Measurements from ENCODE around the gene DUSP28.

DUSP28 gene

GRCh38 chr2:240522406-240522805 lies 37.8 kb upstream of the DUSP28 start:
- Histone ChIP-seq H3K4me1 (ENCODE audit: low read length) (no peaks in the 10 kb centered on the region), H3K36me3 (replicated peaks; ENCODE audit: low read depth, low read length) (peaks cover 63% of the 10 kb centered on the region), H3K27ac (ENCODE audit: low read length) (no peak overlapping the region), H3K27me3 (ENCODE audit: low read depth, low read length) (no peaks in the 10 kb centered on the region), H3K4me2 (ENCODE audit: low read length) (no peak overlapping the region), H2AFZ (ENCODE audit: low read depth, low read length) (no peak overlapping the region), H3K79me2 (ENCODE audit: low read length) (no peaks in the 10 kb centered on the region), H3K4me3 (ENCODE audit: low read length) (no peak overlapping the region), H3K9ac (ENCODE audit: low read length) (no peak overlapping the region), H4K20me1 (ENCODE audit: insufficient read depth, low read length) (no peaks in the 10 kb centered on the region), H3K9me3 (ENCODE audit: insufficient read depth, low read length) (0 out of 2 replicates have a peak, but pooled peaks cover 3% of the 10 kb centered on the region)
- TF ChIP-seq EZH2phosphoT487 (IDR thresholded peaks at IDR 0.05; ENCODE audit: low read depth), result no peak
- no peak for TF ChIP-seq CTCF (IDR thresholded peaks at IDR 0.05; ENCODE audit: low read depth, low read length)

DNA sequence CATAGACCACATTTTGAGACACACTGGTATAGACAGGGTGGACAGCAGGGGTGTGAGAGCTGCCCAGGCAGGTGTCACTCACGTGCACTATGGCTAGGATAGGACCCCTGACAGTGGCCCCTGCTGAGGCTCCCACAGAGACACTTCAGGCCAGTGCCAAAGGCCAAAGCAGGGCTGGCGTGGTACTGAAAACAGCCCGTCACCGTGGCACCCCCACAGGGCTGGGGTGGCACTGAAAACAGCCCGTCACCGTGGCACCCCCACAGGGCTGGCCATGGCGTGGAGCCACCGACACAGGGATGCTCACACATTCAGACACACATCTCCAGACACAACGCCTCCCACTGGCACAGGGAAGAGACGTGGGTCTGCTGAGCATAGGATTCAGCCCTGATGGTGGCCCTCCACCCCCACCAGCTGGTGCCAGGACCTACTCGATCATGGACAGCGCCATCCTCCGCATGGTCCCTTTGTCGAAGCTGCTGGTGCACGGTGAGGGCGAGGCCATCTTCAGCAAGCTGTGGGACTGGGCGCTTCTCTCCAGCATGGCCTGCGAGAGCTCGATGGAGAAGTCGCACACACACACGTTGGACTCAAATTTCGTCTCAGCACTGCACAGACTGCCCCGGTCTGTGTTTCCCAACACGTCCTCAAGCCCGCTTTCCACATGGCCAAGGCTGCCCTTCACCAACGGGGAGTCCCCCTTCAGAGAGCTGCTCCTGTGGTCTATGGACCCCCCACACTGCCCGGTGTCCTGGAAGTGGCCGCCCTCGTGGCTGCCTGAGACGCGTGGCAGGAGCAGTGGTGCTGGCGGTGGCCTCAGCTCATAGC lies 36.5 kb upstream of the DUSP28 start:
- Histone ChIP-seq H3K36me3 (replicated peaks; ENCODE audit: low read depth, low read length) (peaks cover 64% of the 10 kb centered on the region), H3K27ac (ENCODE audit: low read length) (no peak overlapping the region), H3K27me3 (ENCODE audit: low read depth, low read length) (no peaks in the 10 kb centered on the region), H3K4me3 (ENCODE audit: low read length) (no peak overlapping the region), H4K20me1 (ENCODE audit: insufficient read depth, low read length) (no peaks in the 10 kb centered on the region), H3K9ac (ENCODE audit: low read length) (no peak overlapping the region), H3K4me2 (ENCODE audit: low read length) (no peak overlapping the region), H3K9me3 (ENCODE audit: insufficient read depth, low read length) (0 out of 2 replicates have a peak, but pooled peaks cover 3% of the 10 kb centered on the region), H3K79me2 (ENCODE audit: low read length) (no peaks in the 10 kb centered on the region), H2AFZ (ENCODE audit: low read depth, low read length) (no peak overlapping the region), H3K4me1 (ENCODE audit: low read length) (no peaks in the 10 kb centered on the region)
- TF ChIP-seq CTCF (IDR thresholded peaks at IDR 0.05; ENCODE audit: low read depth, low read length), result no peak
- no peak for TF ChIP-seq EZH2phosphoT487 (IDR thresholded peaks at IDR 0.05; ENCODE audit: low read depth)

DNA sequence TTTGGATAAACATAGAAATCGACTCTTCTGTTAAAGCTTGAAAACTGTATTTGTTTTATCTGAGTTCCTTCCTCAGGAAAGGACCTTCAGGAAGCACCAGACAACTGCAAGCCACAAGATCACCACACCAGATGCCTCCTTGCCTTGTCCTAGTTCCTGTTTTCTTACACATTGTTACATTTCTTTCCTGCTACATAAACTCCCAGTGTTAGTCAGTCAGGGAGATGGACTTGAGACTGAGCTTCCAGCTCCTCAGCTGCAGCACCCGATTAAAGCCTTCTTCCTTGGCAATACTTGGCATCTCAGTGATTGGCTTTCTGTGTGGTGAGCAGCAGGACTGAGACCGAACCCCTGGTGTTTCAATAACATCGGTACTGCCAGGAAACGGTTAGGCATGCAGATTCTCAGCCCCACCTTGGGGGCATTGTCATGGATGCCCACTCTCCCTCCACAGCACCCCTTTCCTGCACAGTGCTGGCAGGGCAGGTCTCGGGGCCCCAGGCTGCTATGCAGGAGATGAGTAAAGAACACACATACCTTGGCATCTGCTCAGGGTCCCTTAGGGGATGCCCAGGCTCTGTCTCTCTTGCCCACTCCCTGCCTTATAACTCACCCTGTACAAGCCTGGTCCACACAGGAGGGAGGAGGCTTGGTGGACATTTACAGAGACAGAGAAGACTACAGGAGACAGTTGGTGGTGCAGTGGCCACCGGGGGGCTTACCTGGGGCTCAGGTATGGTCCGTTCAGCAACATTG lies 35.0 kb upstream of the DUSP28 start:
- no peak for TF ChIP-seq EZH2phosphoT487 (IDR thresholded peaks at IDR 0.05; ENCODE audit: low read depth)
- TF ChIP-seq CTCF (IDR thresholded peaks at IDR 0.05; ENCODE audit: low read depth, low read length), result no peak
- no peaks in the 10 kb centered on the region for H3K79me2 ChIP-seq (ENCODE audit: low read length)
- 0 out of 2 replicates have a peak, but pooled peaks cover 3% of the 10 kb centered on the region for H3K9me3 ChIP-seq (ENCODE audit: insufficient read depth, low read length)
- H2AFZ ChIP-seq (ENCODE audit: low read depth, low read length), result no peak overlapping the region
- no peak overlapping the region for H3K4me3 ChIP-seq (ENCODE audit: low read length)
- no peaks in the 10 kb centered on the region for H3K4me1 ChIP-seq (ENCODE audit: low read length)
- H3K36me3 ChIP-seq (replicated peaks; ENCODE audit: low read depth, low read length), result peaks cover 62% of the 10 kb centered on the region
- no peak overlapping the region for H3K4me2 ChIP-seq (ENCODE audit: low read length)
- no peaks in the 10 kb centered on the region for H3K27me3 ChIP-seq (ENCODE audit: low read depth, low read length)
- H4K20me1 ChIP-seq (ENCODE audit: insufficient read depth, low read length), result no peaks in the 10 kb centered on the region
- H3K27ac ChIP-seq (ENCODE audit: low read length), result no peak overlapping the region
- H3K9ac ChIP-seq (ENCODE audit: low read length), result no peak overlapping the region

DNA sequence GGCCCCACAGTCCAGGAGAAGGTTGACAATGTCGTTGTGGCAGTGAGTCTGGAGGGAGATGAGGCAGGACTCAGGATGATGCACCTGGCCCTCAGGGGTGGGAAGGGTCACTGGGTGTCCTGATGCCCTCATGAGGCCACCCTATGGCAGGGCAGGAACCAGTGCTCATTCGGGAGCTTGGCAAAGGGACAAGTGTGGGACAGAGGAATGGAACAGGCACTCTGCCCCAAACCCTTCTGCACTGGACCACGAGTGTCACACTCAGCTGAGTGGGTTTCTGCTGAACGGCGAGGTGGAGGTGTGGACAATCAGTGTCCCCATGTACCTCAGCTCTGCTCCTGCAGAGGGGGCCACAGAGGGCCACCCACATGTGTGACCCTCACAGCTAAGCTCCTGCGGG lies 34.4 kb upstream of the DUSP28 start:
- H3K27ac ChIP-seq (ENCODE audit: low read length), result no peak overlapping the region
- H3K4me3 ChIP-seq (ENCODE audit: low read length), result no peak overlapping the region
- no peak overlapping the region for H3K9ac ChIP-seq (ENCODE audit: low read length)
- no peak for TF ChIP-seq EZH2phosphoT487 (IDR thresholded peaks at IDR 0.05; ENCODE audit: low read depth)
- no peak for TF ChIP-seq CTCF (IDR thresholded peaks at IDR 0.05; ENCODE audit: low read depth, low read length)
- no peak overlapping the region for H2AFZ ChIP-seq (ENCODE audit: low read depth, low read length)
- no peaks in the 10 kb centered on the region for H4K20me1 ChIP-seq (ENCODE audit: insufficient read depth, low read length)
- H3K4me2 ChIP-seq (ENCODE audit: low read length), result no peak overlapping the region
- no peaks in the 10 kb centered on the region for H3K27me3 ChIP-seq (ENCODE audit: low read depth, low read length)
- no peaks in the 10 kb centered on the region for H3K4me1 ChIP-seq (ENCODE audit: low read length)
- 0 out of 2 replicates have a peak, but pooled peaks cover 3% of the 10 kb centered on the region for H3K9me3 ChIP-seq (ENCODE audit: insufficient read depth, low read length)
- H3K36me3 ChIP-seq (replicated peaks; ENCODE audit: low read depth, low read length), result peaks cover 66% of the 10 kb centered on the region
- no peaks in the 10 kb centered on the region for H3K79me2 ChIP-seq (ENCODE audit: low read length)

All from OCI-LY3 (cell line).